Left hindlimb (tissue), 1 donor: ENCODE measurements around the gene GDAP1L1.

Source experiments
- DNase-seq: peaks from one replicate; pipeline ENCODE4 v3.0.0-alpha.2; 2018

GDAP1L1 gene

GRCh38 chr20:44247131-44247571 is at the start of gene GDAP1L1:
Gene GDAP1L1, plus strand, starts transcription at chr20:44247308. Its CDS starts 27 bp downstream, at chr20:44247335.
- no peak for DNase-seq

GRCh38 chr20:44198872-44199271 is 48.2 kb upstream of the GDAP1L1 start:
- DNase-seq = no peak

- DNase-seq = no peak
Measured at GRCh38 chr20:44199877-44200276, 47.2 kb upstream of the GDAP1L1 start.

GRCh38 chr20:44200371-44200770 is 46.7 kb upstream of the GDAP1L1 start:
- no peak for DNase-seq

- DNase-seq = no peak
Measured at GRCh38 chr20:44200983-44201382, 46.1 kb upstream of the GDAP1L1 start.

- no peak for DNase-seq
Measured at GRCh38 chr20:44203161-44203560, 43.9 kb upstream of the GDAP1L1 start.

GRCh38 chr20:44204156-44204831 is 42.8 kb upstream of the GDAP1L1 start:
- no peak for DNase-seq

GRCh38 chr20:44204832-44205215 is 42.3 kb upstream of the GDAP1L1 start:
- no peak for DNase-seq

- no peak for DNase-seq
Measured at GRCh38 chr20:44206132-44206531, 41.0 kb upstream of the GDAP1L1 start.

- no peak for DNase-seq
Measured at GRCh38 chr20:44207126-44207723, 39.9 kb upstream of the GDAP1L1 start.

- no peak for DNase-seq
Measured at GRCh38 chr20:44208165-44208564, 38.9 kb upstream of the GDAP1L1 start.

- DNase-seq = no peak
Measured at GRCh38 chr20:44208770-44209169, 38.3 kb upstream of the GDAP1L1 start.

- peak; percentile 42 for DNase-seq
Measured at GRCh38 chr20:44209686-44210405, 37.3 kb upstream of the GDAP1L1 start.

GRCh38 chr20:44210406-44211176 is 36.5 kb upstream of the GDAP1L1 start, which contains the start of gene OSER1:
Gene OSER1, minus strand, starts transcription at chr20:44210771. Its CDS starts 3,814 bp downstream, at chr20:44206957.
- DNase-seq = peak; percentile 98

- DNase-seq = no peak
Measured at GRCh38 chr20:44211177-44212039, 35.7 kb upstream of the GDAP1L1 start.

GRCh38 chr20:44212792-44213191 is 34.3 kb upstream of the GDAP1L1 start:
- DNase-seq = no peak

- DNase-seq = peak; percentile 61
Measured at GRCh38 chr20:44215125-44215524, 32.0 kb upstream of the GDAP1L1 start.

GRCh38 chr20:44217342-44218092 is 29.6 kb upstream of the GDAP1L1 start:
- no peak for DNase-seq

GRCh38 chr20:44218446-44218845 is 28.7 kb upstream of the GDAP1L1 start:
- no peak for DNase-seq

- DNase-seq = no peak
Measured at GRCh38 chr20:44219170-44219730, 27.9 kb upstream of the GDAP1L1 start.

- no peak for DNase-seq
Measured at GRCh38 chr20:44219791-44220190, 27.3 kb upstream of the GDAP1L1 start.
